BE2C (cell line): ENCODE data around the gene DLL4.

Experiments used
- DNase-seq: peaks from one replicate; pipeline ENCODE4 v3.0.0-alpha.2; 2020
- H3K27me3 ChIP-seq: fragments of 250-450 bp; sonication (Bioruptor Pico); 2 replicates; pipeline ENCODE4 v1.5.1; 2020; ENCODE audit warnings: mild to moderate bottlenecking
- H3K36me3 ChIP-seq: fragments of 250-450 bp; sonication (Bioruptor Pico); 2 replicates; pipeline ENCODE4 v1.5.1; 2020; ENCODE audit warnings: mild to moderate bottlenecking
- H3K4me1 ChIP-seq: fragments of 250-450 bp; sonication (Bioruptor Pico); 2 replicates; pipeline ENCODE4 v1.5.1; 2020
- H3K4me3 ChIP-seq: 2 replicates; pipeline ENCODE4 v1.5.1; 2011; ENCODE audit warnings: low read depth, low read length
- H3K9me3 ChIP-seq: fragments of 250-450 bp; sonication (Bioruptor Pico); 2 replicates; pipeline ENCODE4 v1.5.1; 2020
- TF ChIP-seq, protein P1 (sequence below): IDR thresholded peaks from 2 replicates; pipeline ENCODE4 v1.5.1; 2012; ENCODE audit warnings: mild to moderate bottlenecking, low read depth, low read length

Gene DLL4

GRCh38 chr15:40929660-40930429, 705 bp downstream of the DLL4 start:
- Histone ChIP-seq H3K4me1 (no peaks in the 10 kb centered on the region), H3K27me3 (peaks cover 39% of the 10 kb centered on the region)

DNA sequence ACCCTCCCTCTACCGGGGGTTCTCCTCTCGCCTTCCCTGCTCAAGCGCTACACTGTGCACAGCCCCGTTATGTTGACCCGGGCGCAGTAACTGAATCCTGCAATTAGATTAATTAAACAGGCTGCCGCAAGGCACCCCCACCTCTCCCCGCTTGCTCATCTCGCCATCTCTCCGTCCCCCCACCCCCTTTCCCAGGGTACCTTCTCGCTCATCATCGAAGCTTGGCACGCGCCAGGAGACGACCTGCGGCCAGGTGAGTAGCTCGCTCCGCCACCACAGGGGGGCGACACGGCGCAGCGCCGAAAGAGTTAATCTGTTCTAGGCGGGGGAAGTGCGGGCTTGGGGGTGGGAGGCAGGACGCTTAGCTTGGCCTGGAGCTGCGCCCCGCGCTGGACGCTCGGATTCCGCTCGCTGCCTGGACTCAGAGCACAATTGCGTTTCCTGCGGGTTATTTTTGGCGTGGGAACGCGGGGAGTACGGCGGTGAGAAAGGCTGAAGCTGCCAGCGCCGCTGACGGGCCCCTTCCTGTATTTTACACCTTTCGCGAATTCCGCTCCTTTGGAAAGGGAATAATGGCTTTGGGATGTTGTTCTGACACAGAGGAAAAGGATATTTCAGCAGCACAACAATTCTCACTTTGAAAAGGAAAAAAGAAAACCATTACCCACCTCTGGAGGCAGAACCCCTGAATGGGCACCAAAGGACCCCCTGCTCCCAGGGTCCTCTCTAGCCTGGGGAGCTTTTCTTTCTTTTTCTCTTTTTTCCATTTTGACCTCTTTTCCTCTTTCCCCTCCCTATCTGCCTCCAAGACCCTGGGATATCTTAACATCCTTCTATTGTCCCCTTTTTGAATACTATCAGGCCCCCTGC, 1.5 kb downstream of the DLL4 start:
- H3K4me3 ChIP-seq, result peak overlapping the region; percentile 55
- TF ChIP-seq, protein P1, sequence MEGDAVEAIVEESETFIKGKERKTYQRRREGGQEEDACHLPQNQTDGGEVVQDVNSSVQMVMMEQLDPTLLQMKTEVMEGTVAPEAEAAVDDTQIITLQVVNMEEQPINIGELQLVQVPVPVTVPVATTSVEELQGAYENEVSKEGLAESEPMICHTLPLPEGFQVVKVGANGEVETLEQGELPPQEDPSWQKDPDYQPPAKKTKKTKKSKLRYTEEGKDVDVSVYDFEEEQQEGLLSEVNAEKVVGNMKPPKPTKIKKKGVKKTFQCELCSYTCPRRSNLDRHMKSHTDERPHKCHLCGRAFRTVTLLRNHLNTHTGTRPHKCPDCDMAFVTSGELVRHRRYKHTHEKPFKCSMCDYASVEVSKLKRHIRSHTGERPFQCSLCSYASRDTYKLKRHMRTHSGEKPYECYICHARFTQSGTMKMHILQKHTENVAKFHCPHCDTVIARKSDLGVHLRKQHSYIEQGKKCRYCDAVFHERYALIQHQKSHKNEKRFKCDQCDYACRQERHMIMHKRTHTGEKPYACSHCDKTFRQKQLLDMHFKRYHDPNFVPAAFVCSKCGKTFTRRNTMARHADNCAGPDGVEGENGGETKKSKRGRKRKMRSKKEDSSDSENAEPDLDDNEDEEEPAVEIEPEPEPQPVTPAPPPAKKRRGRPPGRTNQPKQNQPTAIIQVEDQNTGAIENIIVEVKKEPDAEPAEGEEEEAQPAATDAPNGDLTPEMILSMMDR, result peak; percentile 73
- H3K9me3 ChIP-seq, result no peaks in the 10 kb centered on the region
- H3K4me1 ChIP-seq, result no peaks in the 10 kb centered on the region
- H3K36me3 ChIP-seq, result no peaks in the 10 kb centered on the region
- H3K27me3 ChIP-seq, result peaks cover 39% of the 10 kb centered on the region
- peak; percentile 64 for DNase-seq

More at GRCh38 chr15:40929660-40930429, 705 bp downstream of the DLL4 start:
- Histone ChIP-seq H3K36me3 (no peaks in the 10 kb centered on the region), H3K9me3 (no peaks in the 10 kb centered on the region), H3K4me3 (peak overlapping the region; percentile 55)
- TF ChIP-seq, protein P1, result no peak
- peak; percentile 66 for DNase-seq

GRCh38 chr15:40931300-40932142, 2.4 kb downstream of the DLL4 start:
- H3K27me3 ChIP-seq, result peaks cover 38% of the 10 kb centered on the region
- H3K4me3 ChIP-seq, result no peak overlapping the region
- H3K9me3 ChIP-seq, result no peaks in the 10 kb centered on the region
- no peaks in the 10 kb centered on the region for H3K4me1 ChIP-seq
- TF ChIP-seq, protein P1, result no peak
- no peak for DNase-seq
- no peaks in the 10 kb centered on the region for H3K36me3 ChIP-seq

DNA sequence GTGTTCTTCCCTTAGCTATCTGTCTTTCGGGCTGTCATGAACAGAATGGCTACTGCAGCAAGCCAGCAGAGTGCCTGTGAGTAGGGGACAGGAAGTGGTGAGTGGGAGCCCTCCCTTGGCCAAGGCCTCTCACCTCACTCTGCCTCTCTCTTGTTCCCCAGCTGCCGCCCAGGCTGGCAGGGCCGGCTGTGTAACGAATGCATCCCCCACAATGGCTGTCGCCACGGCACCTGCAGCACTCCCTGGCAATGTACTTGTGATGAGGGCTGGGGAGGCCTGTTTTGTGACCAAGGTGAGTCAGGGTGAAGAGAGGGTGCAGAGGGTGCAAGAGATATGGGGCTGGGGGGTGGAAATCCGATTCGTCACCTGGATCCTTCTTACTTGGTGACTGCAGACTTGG, 3.0 kb downstream of the DLL4 start:
- Histone ChIP-seq H3K4me3 (no peak overlapping the region), H3K9me3 (no peaks in the 10 kb centered on the region), H3K36me3 (no peaks in the 10 kb centered on the region), H3K27me3 (peaks cover 34% of the 10 kb centered on the region), H3K4me1 (no peaks in the 10 kb centered on the region)
- TF ChIP-seq, protein P1, result no peak
- no peak for DNase-seq

- TF ChIP-seq, protein P1, result no peak
- H3K4me1 ChIP-seq, result no peaks in the 10 kb centered on the region
- DNase-seq, result no peak
- H3K36me3 ChIP-seq, result no peaks in the 10 kb centered on the region
- no peaks in the 10 kb centered on the region for H3K9me3 ChIP-seq
- peaks cover 31% of the 10 kb centered on the region for H3K27me3 ChIP-seq
- no peak overlapping the region for H3K4me3 ChIP-seq
Observed at GRCh38 chr15:40932649-40933516, 3.7 kb downstream of the DLL4 start.
